Retinal pigment epithelial cell (primary cell): ENCODE measurements around the gene PELI2.

ENCODE experiments used
- DNase-seq: peaks from one replicate; pipeline ENCODE4 v3.0.0-alpha.2; 2010; ENCODE audit warnings: low read depth
- H3K4me3 ChIP-seq: 2 replicates; pipeline ENCODE4 v1.5.1; 2011; ENCODE audit warnings: mild to moderate bottlenecking, low read length, control low read depth, moderate library complexity
- CTCF ChIP-seq: conservative IDR thresholded peaks from 2 replicates; pipeline ENCODE4 v1.5.1; 2011; ENCODE audit warnings: low read depth, low read length, control low read depth, inconsistent platforms

PELI2 gene

GRCh38 chr14:56176530-56176929, 58.3 kb downstream of the PELI2 start:
- TF ChIP-seq CTCF: no peak
- H3K4me3 ChIP-seq: no peak overlapping the region
- DNase-seq: no peak

- no peak for TF ChIP-seq CTCF
- no peak overlapping the region for H3K4me3 ChIP-seq
- no peak for DNase-seq
Measured at GRCh38 chr14:56177036-56177435, 58.8 kb downstream of the PELI2 start.

GRCh38 chr14:56180754-56181542, 62.7 kb downstream of the PELI2 start:
- no peak for DNase-seq
- H3K4me3 ChIP-seq: no peak overlapping the region
- TF ChIP-seq CTCF: no peak

- no peak for TF ChIP-seq CTCF
- H3K4me3 ChIP-seq: no peak overlapping the region
- DNase-seq: no peak
Measured at GRCh38 chr14:56181681-56182085, 63.5 kb downstream of the PELI2 start.

- TF ChIP-seq CTCF: no peak
- H3K4me3 ChIP-seq: no peak overlapping the region
- DNase-seq: no peak
Measured at GRCh38 chr14:56182410-56182809, 64.2 kb downstream of the PELI2 start.

- no peak for DNase-seq
- H3K4me3 ChIP-seq: no peak overlapping the region
- no peak for TF ChIP-seq CTCF
Measured at GRCh38 chr14:56183631-56184157, 65.5 kb downstream of the PELI2 start.

- TF ChIP-seq CTCF: no peak
- H3K4me3 ChIP-seq: no peak overlapping the region
- DNase-seq: no peak
Measured at GRCh38 chr14:56185992-56186391, 67.8 kb downstream of the PELI2 start.
